ENCODE results near the gene CTBP2.
A peak's percentile ranks its signal among the peaks of the same experiment; 100 is the strongest.
"Not testable (repeated sequence)": the region's sequence is repeated elsewhere in the genome, so short reads cannot be mapped to it uniquely, and the experiment has no call there.

The CTBP2 gene

DNA sequence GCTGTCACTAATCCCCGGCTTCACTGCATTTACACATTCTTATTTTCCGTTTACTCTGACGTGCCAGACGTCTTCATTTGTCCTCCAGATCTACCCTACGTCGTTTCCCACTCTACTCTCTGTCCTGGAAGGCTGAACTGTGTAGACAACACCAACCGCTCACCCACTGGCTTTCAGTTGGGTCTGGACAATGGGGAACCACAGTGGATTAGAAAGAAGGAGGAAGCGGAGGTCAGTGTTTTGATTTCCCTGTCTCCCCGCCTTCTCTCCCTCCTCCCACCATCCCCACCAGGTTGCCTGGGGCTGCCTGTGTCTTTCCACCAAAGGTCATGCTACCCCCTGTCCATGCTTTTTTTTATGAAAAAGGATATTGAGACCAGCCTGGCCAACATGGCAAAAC, 14.0 kb upstream of the CTBP2 start:
- Histone ChIP-seq H3K27ac (ENCODE audit: low read depth, low read length) (no peak overlapping the region), H3K36me3 (ENCODE audit: control insufficient read depth, insufficient read depth, low read length) (no peaks in the 10 kb centered on the region), H3K4me3 (ENCODE audit: low read length) (no peak overlapping the region)

DNA sequence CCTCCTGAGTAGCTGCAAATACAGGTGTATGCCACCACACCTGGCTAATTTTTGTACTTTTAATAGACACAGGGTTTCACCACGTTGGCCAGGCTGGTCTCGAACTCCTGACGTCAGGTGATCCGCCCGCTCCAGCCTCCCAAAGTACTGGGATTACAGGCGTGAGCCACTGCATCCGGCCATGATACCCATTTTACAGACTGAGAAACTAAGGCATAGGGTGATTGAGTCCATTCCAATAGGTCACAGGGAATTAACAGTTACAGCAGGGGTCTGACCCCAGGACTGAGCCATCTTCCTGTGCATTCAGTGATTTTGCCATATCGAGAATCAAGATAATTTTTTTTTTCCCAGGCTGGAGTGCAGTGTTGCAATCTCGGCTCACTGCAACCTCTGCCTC, 12.3 kb upstream of the CTBP2 start:
- Histone ChIP-seq H3K4me1 (ENCODE audit: control insufficient read depth, insufficient read depth, low read length) (no peaks in the 10 kb centered on the region), H3K27ac (ENCODE audit: low read depth, low read length) (no peak overlapping the region), H3K4me3 (ENCODE audit: low read length) (no peak overlapping the region), H3K27me3 (ENCODE audit: control insufficient read depth, insufficient read depth, low read length) (no peaks in the 10 kb centered on the region), H3K9ac (ENCODE audit: low read length) (no peak overlapping the region), H3K36me3 (ENCODE audit: control insufficient read depth, insufficient read depth, low read length) (no peaks in the 10 kb centered on the region)

More for the DNA sequence above, 14.0 kb upstream of the CTBP2 start:
- Histone ChIP-seq H3K27me3 (ENCODE audit: control insufficient read depth, insufficient read depth, low read length) (no peaks in the 10 kb centered on the region), H3K4me1 (ENCODE audit: control insufficient read depth, insufficient read depth, low read length) (no peaks in the 10 kb centered on the region), H3K9ac (ENCODE audit: low read length) (no peak overlapping the region)

GRCh38 chr10:125171402-125172306, 11.3 kb upstream of the CTBP2 start:
- H3K4me1 ChIP-seq (ENCODE audit: control insufficient read depth, insufficient read depth, low read length) = no peaks in the 10 kb centered on the region
- no peak overlapping the region for H3K4me3 ChIP-seq (ENCODE audit: low read length)
- no peak overlapping the region for H3K27ac ChIP-seq (ENCODE audit: low read depth, low read length)
- H3K9ac ChIP-seq (ENCODE audit: low read length) = no peak overlapping the region
- H3K27me3 ChIP-seq (ENCODE audit: control insufficient read depth, insufficient read depth, low read length) = no peaks in the 10 kb centered on the region
- no peaks in the 10 kb centered on the region for H3K36me3 ChIP-seq (ENCODE audit: control insufficient read depth, insufficient read depth, low read length)

GRCh38 chr10:125169915-125170314, 9.6 kb upstream of the CTBP2 start:
- H3K4me3 ChIP-seq (ENCODE audit: low read length) = no peak overlapping the region
- no peak overlapping the region for H3K9ac ChIP-seq (ENCODE audit: low read length)
- H3K4me1 ChIP-seq (ENCODE audit: control insufficient read depth, insufficient read depth, low read length) = no peaks in the 10 kb centered on the region
- no peaks in the 10 kb centered on the region for H3K36me3 ChIP-seq (ENCODE audit: control insufficient read depth, insufficient read depth, low read length)
- no peak overlapping the region for H3K27ac ChIP-seq (ENCODE audit: low read depth, low read length)
- no peaks in the 10 kb centered on the region for H3K27me3 ChIP-seq (ENCODE audit: control insufficient read depth, insufficient read depth, low read length)

- Histone ChIP-seq H3K4me1 (ENCODE audit: control insufficient read depth, insufficient read depth, low read length) (no peaks in the 10 kb centered on the region), H3K27me3 (ENCODE audit: control insufficient read depth, insufficient read depth, low read length) (no peaks in the 10 kb centered on the region), H3K36me3 (ENCODE audit: control insufficient read depth, insufficient read depth, low read length) (no peaks in the 10 kb centered on the region), H3K4me3 (ENCODE audit: low read length) (no peak overlapping the region), H3K9ac (ENCODE audit: low read length) (no peak overlapping the region), H3K27ac (ENCODE audit: low read depth, low read length) (no peak overlapping the region)
These were observed 8.9 kb upstream of the CTBP2 start for GRCh38 chr10:125169279-125169678.

GRCh38 chr10:125166658-125167057, 6.3 kb upstream of the CTBP2 start:
- Histone ChIP-seq H3K9ac (ENCODE audit: low read length) (no peak overlapping the region), H3K36me3 (ENCODE audit: control insufficient read depth, insufficient read depth, low read length) (no peaks in the 10 kb centered on the region), H3K4me1 (ENCODE audit: control insufficient read depth, insufficient read depth, low read length) (no peaks in the 10 kb centered on the region), H3K4me3 (ENCODE audit: low read length) (no peak overlapping the region), H3K27ac (ENCODE audit: low read depth, low read length) (no peak overlapping the region), H3K27me3 (ENCODE audit: control insufficient read depth, insufficient read depth, low read length) (no peaks in the 10 kb centered on the region)

GRCh38 chr10:125165584-125166573, 5.5 kb upstream of the CTBP2 start:
- Histone ChIP-seq H3K36me3 (ENCODE audit: control insufficient read depth, insufficient read depth, low read length) (no peaks in the 10 kb centered on the region), H3K4me3 (ENCODE audit: low read length) (no peak overlapping the region), H3K27ac (ENCODE audit: low read depth, low read length) (no peak overlapping the region), H3K27me3 (ENCODE audit: control insufficient read depth, insufficient read depth, low read length) (no peaks in the 10 kb centered on the region), H3K4me1 (ENCODE audit: control insufficient read depth, insufficient read depth, low read length) (no peaks in the 10 kb centered on the region), H3K9ac (ENCODE audit: low read length) (no peak overlapping the region)

DNA sequence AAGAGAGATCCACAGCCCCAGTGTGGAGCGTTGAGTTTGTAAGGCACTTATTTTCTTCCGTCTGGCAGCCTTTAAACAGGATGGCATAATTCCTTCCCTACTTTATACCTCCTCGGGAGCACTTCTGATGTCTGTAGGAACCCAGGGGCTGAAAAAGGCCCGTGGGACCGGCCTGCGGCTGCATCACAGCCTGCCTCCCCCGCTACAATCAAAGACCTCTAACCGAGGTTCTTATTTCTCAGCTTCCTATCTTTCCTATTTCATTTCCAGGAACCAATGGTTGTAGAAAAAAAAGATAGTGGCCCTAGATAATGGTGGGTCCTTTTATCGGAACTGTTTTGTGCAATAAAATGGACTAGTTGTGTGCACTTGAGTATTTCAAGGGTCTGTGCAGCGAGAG, 4.1 kb upstream of the CTBP2 start:
- H3K27ac ChIP-seq (ENCODE audit: low read depth, low read length) = no peak overlapping the region
- no peaks in the 10 kb centered on the region for H3K27me3 ChIP-seq (ENCODE audit: control insufficient read depth, insufficient read depth, low read length)
- no peak overlapping the region for H3K9ac ChIP-seq (ENCODE audit: low read length)
- H3K36me3 ChIP-seq (ENCODE audit: control insufficient read depth, insufficient read depth, low read length) = no peaks in the 10 kb centered on the region
- H3K4me3 ChIP-seq (ENCODE audit: low read length) = no peak overlapping the region
- no peaks in the 10 kb centered on the region for H3K4me1 ChIP-seq (ENCODE audit: control insufficient read depth, insufficient read depth, low read length)

DNA sequence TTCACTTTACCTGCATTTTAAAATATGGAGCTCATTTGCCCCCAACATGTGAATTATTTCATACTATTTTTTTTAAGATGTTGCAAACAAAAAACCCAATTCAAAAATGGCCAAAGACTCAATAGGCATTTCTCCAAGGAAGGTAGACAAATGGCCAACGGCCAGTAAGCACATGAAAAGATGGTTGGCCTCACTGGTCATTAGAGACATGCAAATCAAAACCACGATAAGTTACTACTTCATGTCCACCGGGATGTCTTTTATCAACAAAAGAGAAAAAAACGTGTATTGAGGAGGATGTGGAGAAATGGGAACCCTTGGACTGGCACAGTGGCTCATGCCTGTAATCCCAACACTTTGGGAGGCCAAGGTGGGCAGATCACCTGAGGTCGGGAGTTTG, 3.4 kb upstream of the CTBP2 start:
- H3K4me3 ChIP-seq (ENCODE audit: low read length) = no peak overlapping the region
- no peaks in the 10 kb centered on the region for H3K27me3 ChIP-seq (ENCODE audit: control insufficient read depth, insufficient read depth, low read length)
- H3K27ac ChIP-seq (ENCODE audit: low read depth, low read length) = no peak overlapping the region
- H3K36me3 ChIP-seq (ENCODE audit: control insufficient read depth, insufficient read depth, low read length) = no peaks in the 10 kb centered on the region
- no peak overlapping the region for H3K9ac ChIP-seq (ENCODE audit: low read length)
- no peaks in the 10 kb centered on the region for H3K4me1 ChIP-seq (ENCODE audit: control insufficient read depth, insufficient read depth, low read length)

- H3K9ac ChIP-seq (ENCODE audit: low read length); H3K36me3 ChIP-seq (ENCODE audit: control insufficient read depth, insufficient read depth, low read length); H3K27me3 ChIP-seq (ENCODE audit: control insufficient read depth, insufficient read depth, low read length); H3K4me1 ChIP-seq (ENCODE audit: control insufficient read depth, insufficient read depth, low read length); H3K27ac ChIP-seq (ENCODE audit: low read depth, low read length); H3K4me3 ChIP-seq (ENCODE audit: low read length): not testable (repeated sequence)
These were observed 2.9 kb upstream of the CTBP2 start for GRCh38 chr10:125163312-125163711.

GRCh38 chr10:125162120-125162931, 2.0 kb upstream of the CTBP2 start:
- peak overlapping the region; percentile 83 for H3K27ac ChIP-seq (ENCODE audit: low read depth, low read length)

DNA sequence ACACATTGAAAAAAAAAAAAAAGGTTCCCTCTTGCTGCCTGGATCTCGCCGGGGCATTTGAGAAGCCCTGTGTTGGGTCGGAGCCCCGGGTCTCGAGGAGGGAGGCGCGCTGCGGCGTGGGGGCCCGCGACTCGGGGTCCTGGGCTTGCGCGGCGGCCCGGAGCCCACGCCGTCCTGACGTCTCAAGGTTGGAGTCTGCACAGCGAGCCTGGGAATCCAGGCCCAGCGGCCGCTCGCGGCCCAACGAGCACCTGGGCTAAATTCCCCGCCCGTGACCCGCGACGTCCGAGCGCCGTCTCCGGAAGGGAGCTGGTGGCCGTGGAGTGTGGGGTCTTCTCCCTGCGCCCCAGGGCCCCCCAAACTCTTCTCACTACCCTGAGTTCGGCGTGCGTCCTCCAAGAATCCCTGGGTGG, 1.4 kb upstream of the CTBP2 start:
- H3K9ac ChIP-seq (ENCODE audit: low read length) = peak overlapping the region; percentile 38
- H3K27ac ChIP-seq (ENCODE audit: low read depth, low read length) = peak overlapping the region; percentile 83
- H3K36me3 ChIP-seq (ENCODE audit: control insufficient read depth, insufficient read depth, low read length) = no peaks in the 10 kb centered on the region
- H3K4me1 ChIP-seq (ENCODE audit: control insufficient read depth, insufficient read depth, low read length) = peaks cover 15% of the 10 kb centered on the region
- H3K4me3 ChIP-seq (ENCODE audit: low read length) = peak overlapping the region; percentile 70
- no peaks in the 10 kb centered on the region for H3K27me3 ChIP-seq (ENCODE audit: control insufficient read depth, insufficient read depth, low read length)

More at GRCh38 chr10:125162120-125162931, 2.0 kb upstream of the CTBP2 start:
- no peaks in the 10 kb centered on the region for H3K36me3 ChIP-seq (ENCODE audit: control insufficient read depth, insufficient read depth, low read length)
- H3K4me1 ChIP-seq (ENCODE audit: control insufficient read depth, insufficient read depth, low read length) = peaks cover 9% of the 10 kb centered on the region
- H3K4me3 ChIP-seq (ENCODE audit: low read length) = peak overlapping the region; percentile 70
- H3K9ac ChIP-seq (ENCODE audit: low read length) = no peak overlapping the region
- no peaks in the 10 kb centered on the region for H3K27me3 ChIP-seq (ENCODE audit: control insufficient read depth, insufficient read depth, low read length)
